Activated naive CD8-positive, alpha-beta T cell treated with anti-CD3 and anti-CD28 coated beads, Interleukin-2, amount 50 U/mL, for 24 hours (primary cell): ENCODE results near the gene SAA1.
"Not testable (repeated sequence)": the region's sequence is repeated elsewhere in the genome, so short reads cannot be mapped to it uniquely, and the experiment has no call there.

ENCODE experiments used
- ATAC-seq: fragments of 150-1000 bp; cut with Tn5 transposase; one replicate; pipeline ENCODE4 v1.10.0; 2021
- DNase-seq: peaks from one replicate; pipeline ENCODE4 v3.0.0; 2021
- H3K27ac Mint-ChIP-seq: one replicate; pipeline ENCODE4 v1.8.0; 2021; ENCODE audit warnings: mild to moderate bottlenecking, mixed read lengths
- H3K27me3 Mint-ChIP-seq: one replicate; pipeline ENCODE4 v1.8.0; 2021; ENCODE audit warnings: mixed read lengths
- H3K36me3 Mint-ChIP-seq: one replicate; pipeline ENCODE4 v1.8.0; 2021; ENCODE audit warnings: low read depth, mixed read lengths
- H3K4me1 Mint-ChIP-seq: one replicate; pipeline ENCODE4 v1.8.0; 2021; ENCODE audit warnings: mixed read lengths
- H3K4me3 Mint-ChIP-seq: one replicate; pipeline ENCODE4 v1.8.0; 2021; ENCODE audit warnings: mild to moderate bottlenecking, moderate library complexity, mixed read lengths
- H3K9me3 Mint-ChIP-seq: one replicate; pipeline ENCODE4 v1.8.0; 2021; ENCODE audit warnings: mixed read lengths

Gene SAA1

DNA sequence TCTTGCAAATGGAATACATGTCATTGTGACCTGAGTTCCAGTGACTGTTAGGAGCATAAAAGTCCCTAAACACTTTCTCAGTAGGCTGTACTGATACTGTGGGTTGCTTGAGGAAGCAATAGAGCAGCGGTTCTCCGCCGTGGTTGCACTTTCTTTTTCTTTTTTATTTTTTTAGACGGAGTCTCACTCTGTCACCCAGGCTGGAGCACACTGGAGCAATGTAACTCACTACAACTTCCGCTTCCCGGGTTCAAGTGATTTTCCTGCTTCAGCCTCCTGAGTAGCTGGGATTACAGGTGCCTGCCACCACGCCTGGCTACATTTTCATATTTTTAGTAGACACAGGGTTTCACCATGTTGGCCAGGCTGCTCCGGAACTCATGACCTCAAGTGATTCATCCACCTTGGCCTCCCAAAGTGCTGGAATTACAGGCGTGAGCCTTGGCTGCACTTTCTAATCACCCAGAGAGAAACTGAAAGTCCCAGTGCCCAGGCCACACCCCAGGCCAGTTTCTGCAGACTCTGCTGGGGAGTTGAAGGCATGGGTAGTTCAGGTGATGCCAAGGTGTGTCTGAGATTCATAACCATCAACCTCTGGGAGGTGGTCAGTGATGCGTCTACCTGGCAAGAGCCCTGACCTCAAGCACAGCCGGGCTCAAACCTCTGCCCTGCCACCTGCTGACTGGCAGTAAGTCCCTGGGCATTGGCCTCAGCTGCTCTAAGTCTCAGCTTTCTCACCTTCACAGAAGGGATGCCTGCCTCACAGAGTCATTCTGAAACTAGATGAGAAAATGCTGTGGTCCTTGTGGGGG, 19.5 kb upstream of the SAA1 start:
- H3K27ac Mint-ChIP-seq, result peak overlapping the region; percentile 49
- H3K4me1 Mint-ChIP-seq, result peaks cover 11% of the 10 kb centered on the region
- peak; percentile 16 for DNase-seq
- not testable (repeated sequence) for H3K36me3 Mint-ChIP-seq, H3K27me3 Mint-ChIP-seq, H3K9me3 Mint-ChIP-seq
- peak overlapping the region; percentile 64 for H3K4me3 Mint-ChIP-seq
- peak; percentile 58 for ATAC-seq

GRCh38 chr11:18247191-18247581, 18.9 kb upstream of the SAA1 start:
- ATAC-seq, H3K27me3 Mint-ChIP-seq, H3K36me3 Mint-ChIP-seq, H3K4me3 Mint-ChIP-seq, H3K9me3 Mint-ChIP-seq, DNase-seq: not testable (repeated sequence)
- Mint-ChIP-seq H3K27ac (peak overlapping the region; percentile 40), H3K4me1 (peaks cover 11% of the 10 kb centered on the region)

GRCh38 chr11:18248561-18248960, 17.5 kb upstream of the SAA1 start, which contains the start of gene SAA2:
Gene SAA2, minus strand, starts transcription at chr11:18248668. Its CDS starts 657 bp downstream, at chr11:18248011.
- Mint-ChIP-seq H3K36me3 (no peaks in the 10 kb centered on the region), H3K27ac (no peak within 1 kb of the TSS), H3K27me3 (no peaks in the 10 kb centered on the region), H3K9me3 (no peaks in the 10 kb centered on the region), H3K4me1 (peaks cover 11% of the 10 kb centered on the region), H3K4me3 (no peak within 1 kb of the TSS)
- no peak for ATAC-seq
- no peak for DNase-seq

DNA sequence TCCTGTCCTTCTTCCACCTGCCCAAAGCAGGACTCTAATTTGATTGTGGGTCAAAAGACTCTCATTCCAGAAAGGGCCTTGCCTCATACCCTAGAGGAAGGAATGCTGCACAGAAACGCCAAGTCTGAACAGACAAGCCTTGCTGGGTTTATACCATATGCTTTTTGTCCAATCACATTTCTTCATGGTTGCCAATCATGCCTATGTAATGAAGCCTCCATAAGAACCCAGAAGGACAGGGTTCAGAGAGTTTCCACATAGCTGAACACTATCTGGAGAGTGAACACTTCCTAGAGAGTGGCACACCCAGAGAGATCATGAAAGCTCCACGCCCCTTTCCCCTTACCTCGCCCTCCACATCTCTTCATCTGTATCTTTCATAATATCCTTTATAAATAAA, 12.8 kb upstream of the SAA1 start:
- DNase-seq, result no peak
- no peak for ATAC-seq
- H3K36me3 Mint-ChIP-seq, result no peaks in the 10 kb centered on the region
- H3K27ac Mint-ChIP-seq, result no peak overlapping the region
- no peak overlapping the region for H3K4me3 Mint-ChIP-seq
- H3K27me3 Mint-ChIP-seq, result no peaks in the 10 kb centered on the region
- no peaks in the 10 kb centered on the region for H3K9me3 Mint-ChIP-seq
- no peaks in the 10 kb centered on the region for H3K4me1 Mint-ChIP-seq

DNA sequence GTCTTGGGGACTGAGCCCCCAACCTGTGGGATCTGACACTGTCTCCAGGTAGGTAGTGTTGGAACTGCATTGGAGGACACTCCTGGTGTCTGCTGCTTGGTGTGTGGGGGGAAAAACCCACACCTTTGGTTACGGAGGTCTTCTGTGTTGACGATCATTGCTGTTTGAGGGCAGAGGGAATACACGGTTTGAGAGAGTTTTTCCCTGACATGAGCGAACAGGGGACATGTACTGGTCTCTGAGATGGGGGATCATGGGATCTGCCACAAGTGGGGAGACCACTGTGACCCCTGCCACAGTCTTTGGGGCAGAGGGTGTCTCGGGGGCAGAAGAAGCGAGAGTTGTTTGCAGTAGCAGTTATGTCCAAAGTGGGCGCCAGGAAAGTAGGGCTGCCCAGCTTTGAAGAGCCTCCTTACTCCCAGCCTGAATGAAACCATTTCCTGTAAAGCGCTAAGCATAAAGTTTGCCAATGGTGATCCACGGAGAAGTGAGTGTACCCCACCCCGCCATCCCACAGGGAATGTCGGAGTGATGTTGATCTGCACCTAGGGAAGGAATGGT, 12.2 kb upstream of the SAA1 start:
- H3K4me3 Mint-ChIP-seq, result no peak overlapping the region
- H3K9me3 Mint-ChIP-seq, result no peaks in the 10 kb centered on the region
- no peak for ATAC-seq
- no peak overlapping the region for H3K27ac Mint-ChIP-seq
- H3K27me3 Mint-ChIP-seq, result no peaks in the 10 kb centered on the region
- no peak for DNase-seq
- H3K4me1 Mint-ChIP-seq, result no peaks in the 10 kb centered on the region
- H3K36me3 Mint-ChIP-seq, result no peaks in the 10 kb centered on the region

GRCh38 chr11:18254781-18255361, 11.2 kb upstream of the SAA1 start:
- Mint-ChIP-seq H3K36me3 (no peaks in the 10 kb centered on the region), H3K4me3 (no peak overlapping the region), H3K27me3 (no peaks in the 10 kb centered on the region), H3K27ac (no peak overlapping the region), H3K4me1 (no peaks in the 10 kb centered on the region), H3K9me3 (no peaks in the 10 kb centered on the region)
- no peak for DNase-seq
- no peak for ATAC-seq

DNA sequence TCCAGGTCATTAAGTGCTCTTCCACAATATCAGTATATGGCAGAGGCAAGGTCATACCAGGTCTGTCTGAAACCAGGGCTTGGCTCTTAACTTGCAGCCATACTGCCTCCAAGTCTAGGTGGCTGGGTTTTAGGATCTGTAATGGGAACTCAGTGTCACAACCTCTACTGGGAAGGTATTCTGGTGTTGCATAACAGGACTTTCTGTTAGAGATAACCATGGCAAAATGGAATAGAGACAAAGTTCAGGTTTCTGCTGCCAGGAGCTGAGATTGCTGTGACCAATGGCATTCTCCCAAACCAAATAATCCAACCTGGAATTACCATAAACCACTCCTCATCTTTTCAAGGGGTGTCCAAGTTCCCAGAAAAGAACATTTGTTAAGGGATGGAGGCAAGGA, 6.8 kb upstream of the SAA1 start:
- H3K27ac Mint-ChIP-seq, result no peak overlapping the region
- ATAC-seq, result no peak
- no peaks in the 10 kb centered on the region for H3K4me1 Mint-ChIP-seq
- DNase-seq, result no peak
- no peaks in the 10 kb centered on the region for H3K27me3 Mint-ChIP-seq
- no peak overlapping the region for H3K4me3 Mint-ChIP-seq
- no peaks in the 10 kb centered on the region for H3K9me3 Mint-ChIP-seq
- H3K36me3 Mint-ChIP-seq, result no peaks in the 10 kb centered on the region

DNA sequence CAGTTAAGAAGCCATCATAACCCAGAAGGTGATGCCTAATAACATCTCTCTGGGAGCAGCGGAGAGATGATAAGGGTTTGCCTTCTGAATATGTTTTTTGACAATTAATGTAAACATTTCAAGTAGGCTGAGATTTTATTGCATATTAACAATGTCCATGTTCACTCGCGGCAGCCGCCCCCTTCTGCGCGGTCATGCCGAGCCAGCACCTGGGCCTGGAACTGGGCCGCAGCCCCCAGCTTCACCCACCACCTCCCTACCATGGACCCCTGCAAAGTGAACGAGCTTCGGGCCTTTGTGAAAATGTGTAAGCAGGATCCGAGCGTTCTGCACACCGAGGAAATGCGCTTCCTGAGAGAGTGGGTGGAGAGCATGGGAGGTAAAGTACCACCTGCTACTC, 4.3 kb upstream of the SAA1 start:
- no peaks in the 10 kb centered on the region for H3K36me3 Mint-ChIP-seq
- H3K4me3 Mint-ChIP-seq, result no peak overlapping the region
- no peaks in the 10 kb centered on the region for H3K4me1 Mint-ChIP-seq
- H3K27me3 Mint-ChIP-seq, result no peaks in the 10 kb centered on the region
- DNase-seq, result no peak
- no peaks in the 10 kb centered on the region for H3K9me3 Mint-ChIP-seq
- ATAC-seq, result no peak
- no peak overlapping the region for H3K27ac Mint-ChIP-seq

DNA sequence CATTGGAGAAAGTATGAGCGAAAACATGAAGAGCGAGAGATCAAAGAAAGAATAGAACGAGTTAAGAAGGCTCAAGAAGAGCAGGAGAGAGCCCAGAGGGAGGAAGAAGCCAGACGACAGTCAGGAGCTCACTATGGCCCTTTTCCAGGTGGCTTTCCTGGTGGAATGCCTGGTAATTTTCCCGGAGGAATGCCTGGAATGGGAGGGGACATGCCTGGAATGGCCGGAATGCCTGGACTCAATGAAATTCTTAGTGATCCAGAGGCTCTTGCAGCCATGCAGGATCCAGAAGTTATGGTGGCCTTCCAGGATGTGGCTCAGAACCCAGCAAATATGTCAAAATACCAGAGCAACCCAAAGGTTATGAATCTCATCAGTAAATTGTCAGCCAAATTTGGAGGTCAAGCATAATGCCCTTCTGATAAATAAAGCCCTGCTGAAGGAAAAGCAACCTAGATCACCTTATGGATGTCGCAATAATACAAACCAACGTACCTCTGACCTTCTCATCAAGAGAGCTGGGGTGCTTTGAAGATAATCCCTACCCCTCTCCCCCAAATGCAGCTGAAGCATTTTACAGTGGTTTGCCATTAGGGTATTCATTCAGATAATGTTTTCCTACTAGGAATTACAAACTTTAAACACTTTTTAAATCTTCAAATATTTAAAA, 3.2 kb upstream of the SAA1 start:
- not testable (repeated sequence) for DNase-seq, H3K4me3 Mint-ChIP-seq, H3K9me3 Mint-ChIP-seq, H3K4me1 Mint-ChIP-seq, ATAC-seq, H3K36me3 Mint-ChIP-seq, H3K27ac Mint-ChIP-seq, H3K27me3 Mint-ChIP-seq

DNA sequence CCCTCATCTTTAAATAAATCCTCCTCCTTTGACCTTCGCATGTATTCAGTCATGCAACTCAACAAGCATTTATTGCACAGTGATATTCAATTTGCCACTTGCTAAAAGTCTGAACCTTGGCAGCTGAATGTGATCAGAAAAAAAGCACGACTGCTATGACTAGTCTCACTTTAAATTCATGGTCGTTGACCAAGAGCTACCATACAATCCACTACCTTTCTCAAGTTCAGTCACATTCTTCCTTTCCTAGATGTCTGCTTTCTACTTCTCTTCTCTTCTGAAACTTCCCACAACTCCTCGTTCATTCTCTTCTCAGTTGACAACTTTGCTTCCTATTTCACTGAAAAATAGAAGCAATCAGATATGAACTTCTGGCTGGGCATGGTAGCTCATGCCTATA, 2.0 kb upstream of the SAA1 start:
- no peaks in the 10 kb centered on the region for H3K4me1 Mint-ChIP-seq
- no peaks in the 10 kb centered on the region for H3K27me3 Mint-ChIP-seq
- DNase-seq, result no peak
- H3K27ac Mint-ChIP-seq, result no peak overlapping the region
- H3K36me3 Mint-ChIP-seq, result no peaks in the 10 kb centered on the region
- no peaks in the 10 kb centered on the region for H3K9me3 Mint-ChIP-seq
- no peak overlapping the region for H3K4me3 Mint-ChIP-seq
- no peak for ATAC-seq

DNA sequence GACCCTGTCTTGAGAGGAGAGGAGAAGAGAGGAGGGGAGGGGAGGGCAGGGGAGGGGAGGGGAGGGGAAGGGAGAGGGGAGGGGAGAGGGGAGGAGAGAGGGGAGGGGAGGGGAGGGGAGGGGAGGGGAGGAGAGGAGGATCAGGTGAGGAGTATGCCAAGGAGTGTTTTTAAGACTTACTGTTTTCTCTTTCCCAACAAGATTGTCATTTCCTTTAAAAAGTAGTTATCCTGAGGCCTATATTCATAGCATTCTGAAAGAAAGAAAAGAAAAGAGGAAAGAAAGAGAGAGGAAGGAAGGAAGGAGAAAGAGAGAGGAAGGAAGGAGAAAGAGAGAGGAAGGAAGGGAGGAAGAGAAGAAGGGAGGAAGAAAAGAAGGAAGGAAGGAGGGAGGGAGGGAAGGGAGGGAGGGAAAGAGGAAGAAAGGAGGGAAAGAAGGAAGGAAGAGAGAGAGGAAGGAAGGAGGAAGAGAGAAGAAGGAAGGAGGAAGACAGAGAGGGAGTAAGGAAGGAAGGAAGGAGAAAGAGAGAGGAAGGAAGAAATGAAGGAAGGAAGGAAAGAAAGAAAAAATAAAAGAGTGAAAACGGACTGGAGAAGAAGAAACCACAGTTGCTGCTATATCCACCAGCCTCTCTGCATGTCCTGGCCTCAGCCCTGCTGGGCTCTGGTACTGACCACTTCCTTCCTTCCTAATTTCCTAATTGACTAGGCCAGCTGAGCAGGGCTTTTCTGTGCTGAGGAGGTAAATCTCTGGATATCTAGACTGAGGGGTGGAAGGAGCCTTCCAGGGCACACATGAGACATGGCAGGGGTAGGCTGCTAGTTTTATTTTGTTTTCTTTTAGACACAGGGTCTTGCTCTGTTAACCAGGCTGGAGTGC, 1.1 kb upstream of the SAA1 start:
- no peaks in the 10 kb centered on the region for H3K9me3 Mint-ChIP-seq
- no peak overlapping the region for H3K27ac Mint-ChIP-seq
- no peak for DNase-seq
- no peak for ATAC-seq
- no peaks in the 10 kb centered on the region for H3K36me3 Mint-ChIP-seq
- no peaks in the 10 kb centered on the region for H3K27me3 Mint-ChIP-seq
- no peaks in the 10 kb centered on the region for H3K4me1 Mint-ChIP-seq
- H3K4me3 Mint-ChIP-seq, result no peak overlapping the region

DNA sequence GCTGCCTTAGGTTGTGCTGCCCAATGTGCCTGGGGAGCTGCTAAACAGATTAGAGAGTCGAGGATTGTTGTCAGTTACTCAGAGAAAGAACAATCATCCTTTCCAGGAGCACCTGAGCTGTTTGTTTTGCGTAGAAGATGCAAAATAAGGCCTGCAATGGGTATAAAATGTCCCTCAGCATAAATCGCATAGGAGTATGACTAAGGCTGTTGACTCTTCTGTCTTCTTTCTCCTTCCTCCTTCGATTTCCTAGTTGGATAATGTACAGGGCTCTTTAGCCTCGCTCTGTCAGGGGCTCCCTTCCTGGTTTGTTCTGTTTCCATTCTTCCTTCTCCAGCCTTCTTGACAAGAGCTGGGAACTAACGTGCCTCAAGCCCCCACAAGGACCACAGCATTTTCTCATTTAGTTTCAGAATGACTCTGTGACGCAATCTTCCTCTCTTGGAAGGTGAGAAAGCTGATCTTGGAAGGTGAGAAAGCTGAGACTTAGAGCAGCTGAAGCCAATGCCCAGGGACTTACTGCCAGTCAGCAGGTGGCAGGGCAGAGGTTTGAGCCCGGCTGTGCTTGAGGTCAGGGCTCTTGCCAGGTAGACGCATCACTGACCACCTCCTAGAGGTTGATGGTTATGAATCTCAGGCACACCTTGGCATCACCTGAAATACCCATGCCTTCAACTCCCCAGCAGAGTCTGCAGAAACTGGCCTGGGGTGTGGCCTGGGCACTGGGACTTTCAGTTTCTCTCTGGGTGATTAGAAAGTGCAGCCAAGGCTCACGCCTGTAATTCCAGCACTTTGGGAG, 1.5 kb downstream of the SAA1 start:
- ATAC-seq, result peak; percentile 47
- DNase-seq, H3K4me1 Mint-ChIP-seq, H3K27me3 Mint-ChIP-seq, H3K4me3 Mint-ChIP-seq, H3K36me3 Mint-ChIP-seq, H3K27ac Mint-ChIP-seq, H3K9me3 Mint-ChIP-seq: not testable (repeated sequence)

GRCh38 chr11:18269252-18269651, 3.2 kb downstream of the SAA1 start:
- H3K27ac Mint-ChIP-seq, ATAC-seq, H3K4me1 Mint-ChIP-seq, H3K4me3 Mint-ChIP-seq, H3K36me3 Mint-ChIP-seq, H3K27me3 Mint-ChIP-seq, H3K9me3 Mint-ChIP-seq, DNase-seq: not testable (repeated sequence)

- DNase-seq (no peak), ATAC-seq (no peak)
- H3K9me3 Mint-ChIP-seq, result no peaks in the 10 kb centered on the region
- no peaks in the 10 kb centered on the region for H3K27me3 Mint-ChIP-seq
- peaks cover under 1% of the 10 kb centered on the region for H3K36me3 Mint-ChIP-seq
- no peaks in the 10 kb centered on the region for H3K4me1 Mint-ChIP-seq
- H3K27ac Mint-ChIP-seq, result no peak overlapping the region
- no peak overlapping the region for H3K4me3 Mint-ChIP-seq
Measured at GRCh38 chr11:18270102-18270501, 4.0 kb downstream of the SAA1 start.
